ENCODE measurements around the gene TDRD12.
A peak's percentile ranks its signal among the peaks of the same experiment; 100 is the strongest.
"Not testable (repeated sequence)": the region's sequence is repeated elsewhere in the genome, so short reads cannot be mapped to it uniquely, and the experiment has no call there.

Gene TDRD12

GRCh38 chr19:32719611-32720059 is at the start of gene TDRD12:
TDRD12 (plus strand) TSS chr19:32719767; CDS start chr19:32720073, 306 bp downstream.
- no peak for DNase-seq

DNA sequence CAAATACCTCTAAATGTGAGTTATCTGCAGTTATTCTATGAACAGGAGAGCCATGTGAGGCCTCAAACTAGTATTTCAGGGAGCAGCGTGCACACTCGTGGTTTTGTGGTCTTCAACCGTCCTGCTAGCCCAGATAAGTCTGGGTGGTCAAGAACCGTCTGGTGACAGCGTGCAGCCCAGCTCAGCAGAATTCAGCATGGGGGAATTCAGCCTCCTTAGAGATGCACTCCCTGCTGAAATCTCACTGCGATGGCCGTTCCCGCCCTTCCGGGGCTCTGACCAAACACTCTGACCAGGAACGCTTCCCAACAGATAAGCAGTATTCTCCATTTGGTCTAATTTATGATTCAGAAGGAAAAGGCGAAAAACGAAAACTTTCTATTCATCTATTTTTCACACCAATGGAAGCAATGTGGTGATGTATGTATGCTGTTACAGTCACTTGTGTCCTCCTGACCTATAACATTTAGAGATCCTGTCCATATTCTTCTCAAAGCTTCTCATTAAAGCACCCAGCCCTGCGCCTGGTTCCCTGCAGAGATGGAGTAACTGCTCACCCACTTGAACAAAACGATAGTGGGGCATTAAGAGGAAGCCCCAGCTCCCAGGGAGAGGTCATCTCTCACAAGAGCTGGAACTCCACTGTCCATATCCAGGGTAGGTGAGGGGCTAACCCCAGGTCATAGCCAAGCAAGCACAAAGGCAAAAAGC is 47.5 kb upstream of the TDRD12 start:
- DNase-seq, result no peak

- DNase-seq, result no peak
These were observed 46.7 kb upstream of the TDRD12 start for GRCh38 chr19:32672841-32673240.

DNA sequence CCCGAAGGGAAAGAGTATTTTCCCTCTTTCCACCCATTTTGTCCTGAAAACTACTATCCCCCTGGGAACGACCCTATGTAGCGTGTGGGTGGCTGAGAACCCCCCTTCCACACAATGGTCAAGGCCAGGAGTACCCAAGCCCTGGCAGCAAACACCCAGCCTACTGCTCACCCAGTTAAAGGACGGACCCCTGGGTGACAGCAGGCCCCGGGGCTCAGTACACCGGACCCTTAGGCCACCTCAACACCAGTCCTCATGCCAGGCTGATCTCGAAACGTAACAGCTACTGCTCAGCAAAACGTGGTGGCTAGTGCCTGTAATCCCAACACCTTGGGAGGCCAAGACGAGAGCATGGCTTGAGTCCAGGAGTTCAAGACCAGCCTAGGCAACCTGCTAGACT is 46.0 kb upstream of the TDRD12 start:
- no peak for DNase-seq

- no peak for DNase-seq
These were observed 45.2 kb upstream of the TDRD12 start for GRCh38 chr19:32674153-32674930.

DNA sequence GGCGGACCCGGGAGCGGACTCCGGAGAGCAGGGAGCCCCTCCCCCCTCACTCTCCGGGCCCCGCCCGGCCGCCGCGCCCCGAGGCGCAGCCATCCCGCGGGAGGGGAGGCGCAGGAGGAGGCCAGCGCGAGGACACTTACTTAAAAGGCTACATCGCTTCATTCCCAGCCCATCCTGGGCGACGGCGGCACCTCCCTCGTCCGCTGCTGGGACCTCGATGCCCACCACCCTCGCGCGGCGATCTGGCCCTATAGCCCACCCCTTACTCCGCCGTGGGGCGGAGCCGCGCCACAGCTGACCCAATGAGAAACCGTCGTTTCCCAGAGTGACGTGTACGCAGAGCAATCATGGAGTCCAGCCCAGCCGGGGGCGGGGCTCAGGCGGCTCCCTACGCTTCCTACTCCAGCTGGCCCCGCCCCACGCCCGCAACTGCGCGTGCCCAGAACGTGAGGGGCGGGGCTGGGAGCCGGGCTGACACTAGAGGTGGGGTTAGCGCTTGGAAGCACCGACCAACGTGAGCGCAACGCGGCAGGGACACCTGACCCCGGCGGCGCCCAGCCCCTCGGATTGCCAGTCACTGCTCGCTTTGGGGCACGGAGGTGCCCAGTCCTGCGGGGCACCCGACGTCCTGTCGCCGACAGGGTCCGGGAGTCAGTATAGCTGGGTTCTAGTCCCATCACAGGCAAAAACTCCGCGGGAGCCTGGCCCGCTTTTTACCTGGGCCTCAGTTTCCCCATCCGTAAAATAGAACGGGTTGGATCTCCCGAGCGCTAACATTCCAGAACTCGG is 44.4 kb upstream of the TDRD12 start, which contains the start of gene ANKRD27:
Gene ANKRD27 (minus strand): TSS at position 250 of the 789 bp plus-strand sequence. CDS start 16,165 bp downstream, outside the sequence.
- DNase-seq, result peak; percentile 96

- peak; percentile 78 for DNase-seq
These were observed 43.8 kb upstream of the TDRD12 start, which contains the start of gene RGS9BP for GRCh38 chr19:32675720-32676185. RGS9BP (plus strand) TSS chr19:32675848; CDS start chr19:32676264, 416 bp downstream.

- no peak for DNase-seq
These were observed 43.2 kb upstream of the TDRD12 start for GRCh38 chr19:32676186-32676894.

GRCh38 chr19:32676895-32677359 is 42.6 kb upstream of the TDRD12 start:
- no peak for DNase-seq

GRCh38 chr19:32677657-32678056 is 41.9 kb upstream of the TDRD12 start:
- DNase-seq, result no peak

GRCh38 chr19:32680986-32681385 is 38.6 kb upstream of the TDRD12 start:
- DNase-seq, result no peak

- DNase-seq, result no peak
These were observed 37.2 kb upstream of the TDRD12 start for GRCh38 chr19:32682317-32682716.

GRCh38 chr19:32686847-32687475 is 32.6 kb upstream of the TDRD12 start:
- no peak for DNase-seq

GRCh38 chr19:32687681-32688080 is 31.9 kb upstream of the TDRD12 start:
- DNase-seq, result no peak

- DNase-seq, result no peak
These were observed 31.3 kb upstream of the TDRD12 start for GRCh38 chr19:32688311-32688710.

- DNase-seq, result peak; percentile 82
These were observed 28.1 kb upstream of the TDRD12 start, which contains the start of gene NUDT19 for GRCh38 chr19:32691291-32691951. NUDT19 (plus strand) TSS chr19:32691821; CDS start chr19:32691961, 140 bp downstream.

- DNase-seq, result peak; percentile 19
These were observed 27.4 kb upstream of the TDRD12 start for GRCh38 chr19:32691952-32692726.

DNA sequence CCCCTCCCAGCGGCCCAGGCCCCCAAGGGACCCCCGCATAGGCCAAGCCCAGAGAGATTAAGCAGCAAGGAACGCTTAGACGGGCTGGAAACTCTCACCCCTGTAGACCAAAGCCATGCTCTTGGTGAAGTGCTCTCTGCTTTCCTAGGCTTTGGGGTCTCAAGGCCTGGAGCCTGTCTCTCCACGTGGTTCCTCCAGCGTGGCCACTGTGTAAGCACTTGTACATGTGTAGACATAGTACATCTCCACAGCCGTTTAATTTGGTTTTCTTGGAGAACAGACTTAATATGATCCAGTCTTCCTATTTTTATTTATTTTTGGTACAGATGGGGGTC is 26.9 kb upstream of the TDRD12 start:
- DNase-seq, result no peak

GRCh38 chr19:32693151-32694108 is 26.1 kb upstream of the TDRD12 start:
- DNase-seq, result not testable (repeated sequence)

Measured in NCI-H2171 (cell line).